Measurements from ENCODE around the gene TXNDC8. TPM values are rescaled to one million over a fixed set of nuclear protein-coding genes. Genes with fewer than 3 reads are reported as not detected.

The TXNDC8 gene
- total and polyA plus RNA-seq, 2 of the 13 experiments (the other 11 are each of a cell fraction or from before 2014, with no cell fraction given): not detected

DNA sequence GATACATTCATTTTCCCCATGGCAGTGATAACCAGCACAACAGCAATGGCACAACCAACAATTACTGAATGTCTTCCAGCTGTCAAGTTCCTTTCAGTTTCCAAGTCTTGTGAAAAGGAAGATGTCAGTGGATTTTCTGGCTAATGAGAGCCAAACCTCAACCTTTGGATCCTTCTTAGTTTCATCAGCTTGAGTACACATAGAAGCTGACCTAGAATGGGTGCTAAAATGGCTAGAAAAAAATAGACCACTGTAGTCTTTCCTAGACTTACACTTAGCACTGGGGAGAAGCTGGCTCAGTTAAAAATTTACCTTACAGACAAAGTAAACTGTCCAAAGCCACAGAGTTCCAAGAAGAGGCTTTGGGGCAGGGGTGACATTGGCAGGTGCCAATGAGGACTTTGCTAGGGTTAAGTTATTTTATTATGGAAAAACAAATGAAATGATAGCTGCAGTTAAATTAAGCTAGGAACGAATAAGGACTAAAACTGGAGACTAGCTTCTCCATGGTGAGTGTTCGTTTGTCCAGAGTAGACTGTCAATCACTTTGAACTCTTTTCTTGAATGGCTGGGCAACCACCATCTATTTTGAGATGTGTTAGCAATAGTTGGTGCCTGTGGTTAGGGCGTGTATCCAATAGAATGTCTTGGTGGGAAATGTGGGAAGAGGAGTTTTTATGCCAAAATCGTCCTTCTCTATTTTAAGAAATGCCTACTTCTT, 55.5 kb downstream of the TXNDC8 start (continued):
- TF ChIP-seq, protein P1, sequence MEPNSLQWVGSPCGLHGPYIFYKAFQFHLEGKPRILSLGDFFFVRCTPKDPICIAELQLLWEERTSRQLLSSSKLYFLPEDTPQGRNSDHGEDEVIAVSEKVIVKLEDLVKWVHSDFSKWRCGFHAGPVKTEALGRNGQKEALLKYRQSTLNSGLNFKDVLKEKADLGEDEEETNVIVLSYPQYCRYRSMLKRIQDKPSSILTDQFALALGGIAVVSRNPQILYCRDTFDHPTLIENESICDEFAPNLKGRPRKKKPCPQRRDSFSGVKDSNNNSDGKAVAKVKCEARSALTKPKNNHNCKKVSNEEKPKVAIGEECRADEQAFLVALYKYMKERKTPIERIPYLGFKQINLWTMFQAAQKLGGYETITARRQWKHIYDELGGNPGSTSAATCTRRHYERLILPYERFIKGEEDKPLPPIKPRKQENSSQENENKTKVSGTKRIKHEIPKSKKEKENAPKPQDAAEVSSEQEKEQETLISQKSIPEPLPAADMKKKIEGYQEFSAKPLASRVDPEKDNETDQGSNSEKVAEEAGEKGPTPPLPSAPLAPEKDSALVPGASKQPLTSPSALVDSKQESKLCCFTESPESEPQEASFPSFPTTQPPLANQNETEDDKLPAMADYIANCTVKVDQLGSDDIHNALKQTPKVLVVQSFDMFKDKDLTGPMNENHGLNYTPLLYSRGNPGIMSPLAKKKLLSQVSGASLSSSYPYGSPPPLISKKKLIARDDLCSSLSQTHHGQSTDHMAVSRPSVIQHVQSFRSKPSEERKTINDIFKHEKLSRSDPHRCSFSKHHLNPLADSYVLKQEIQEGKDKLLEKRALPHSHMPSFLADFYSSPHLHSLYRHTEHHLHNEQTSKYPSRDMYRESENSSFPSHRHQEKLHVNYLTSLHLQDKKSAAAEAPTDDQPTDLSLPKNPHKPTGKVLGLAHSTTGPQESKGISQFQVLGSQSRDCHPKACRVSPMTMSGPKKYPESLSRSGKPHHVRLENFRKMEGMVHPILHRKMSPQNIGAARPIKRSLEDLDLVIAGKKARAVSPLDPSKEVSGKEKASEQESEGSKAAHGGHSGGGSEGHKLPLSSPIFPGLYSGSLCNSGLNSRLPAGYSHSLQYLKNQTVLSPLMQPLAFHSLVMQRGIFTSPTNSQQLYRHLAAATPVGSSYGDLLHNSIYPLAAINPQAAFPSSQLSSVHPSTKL (CRISPR knock-in tag; IDR thresholded peaks at IDR 0.05): peak; percentile 39
- TF ChIP-seq HHEX (CRISPR knock-in tag; IDR thresholded peaks at IDR 0.05): no peak
- no peak for TF ChIP-seq TBP (CRISPR knock-in tag; IDR thresholded peaks at IDR 0.05)

DNA sequence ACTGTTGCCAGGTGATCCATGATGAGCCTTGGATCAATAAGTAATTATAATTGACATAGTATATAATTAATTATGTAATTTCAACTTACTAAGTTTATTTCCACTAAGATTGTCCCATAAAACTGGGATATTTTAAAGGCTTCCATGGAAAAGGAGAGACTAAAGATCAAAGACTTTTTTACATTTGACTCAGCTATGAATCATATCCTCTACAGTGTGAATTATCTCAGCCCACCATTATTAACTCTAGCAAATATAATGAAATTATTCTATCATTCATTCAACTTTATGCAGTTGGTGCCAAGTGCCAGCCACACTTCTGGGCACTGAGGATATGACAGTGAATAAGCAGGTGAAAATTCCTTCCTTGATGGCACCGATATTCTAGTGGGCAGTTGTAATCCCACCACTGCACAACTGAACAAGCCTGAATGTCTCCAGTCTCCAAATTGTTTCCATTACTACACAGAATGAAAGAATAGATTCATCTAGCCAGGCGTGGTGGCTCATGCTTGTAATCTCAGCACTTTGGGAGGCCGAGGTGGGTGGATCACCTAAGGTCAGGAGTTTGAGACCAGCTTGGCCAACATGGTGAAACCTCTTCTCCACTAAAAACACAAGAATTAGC, 59.5 kb downstream of the TXNDC8 start:
- 66% methylated on average over 3 of the region's 3 CpGs for WGBS (ENCODE audit: low lambda C conversion rate)
- BruUV-seq (replicated peaks): no TSS peak
- Histone ChIP-seq H3K79me2 (ENCODE audit: insufficient read depth, low read length) (no peaks in the 10 kb centered on the region), H3K4me1 (ENCODE audit: insufficient read depth, low read length) (peaks cover 41% of the 10 kb centered on the region), H3K9ac (ENCODE audit: insufficient read depth, low read depth, low read length) (no peak overlapping the region), H3K9me3 (ENCODE audit: low read length) (no peaks in the 10 kb centered on the region), H3K36me3 (replicated peaks in 1 of 2; ENCODE audit: control insufficient read depth in 1 of 2, insufficient read depth in 2 of 2, low read length in 2 of 2) (no peaks in the 10 kb centered on the region), H3K4me2 (ENCODE audit: low read depth, low read length) (no peak overlapping the region), H4K20me1 (ENCODE audit: insufficient read depth, low read length) (no peaks in the 10 kb centered on the region), H3K4me3 (replicated peaks in 1 of 3; ENCODE audit: insufficient read depth in 1 of 3, low read depth in 2 of 3, low read length in 3 of 3) (no peak overlapping the region), H2AFZ (ENCODE audit: low read length) (no peak overlapping the region), H3K27me3 (ENCODE audit: control insufficient read depth in 1 of 2, insufficient read depth in 2 of 2, low read length in 2 of 2) (peaks cover 0 to 3% of the 10 kb centered on the region in 2 experiments; a peak in 1 of 5 replicates), H3K27ac (ENCODE audit: extremely low read length, insufficient read depth, low read length) (no peak overlapping the region)
- FAIRE-seq (no peak), DNase-seq (ENCODE audit: low spot score) (no peak), ATAC-seq (no peak)
- in situ Hi-C loops (cut with HindIII; ENCODE audit: extremely low pct_ligation_motif_present, low pct_unique_long_range_greater_than_20kb): no loop called here
- intact Hi-C loops (cut with micrococcal nuclease; ENCODE audit: unreplicated experiment): no loop called here
- POLR2A ChIA-PET: interaction anchor here (2.2 kb wide), 1 partner anchor 22 kb away, joined by 6 read pairs; the partner anchor contains the start of gene TXN
- CTCF ChIA-PET (ENCODE audit: low intra/inter-chr PET ratio, low total read pairs): no interaction called here
- TF ChIP-seq CEBPG (CRISPR knock-in tag; IDR thresholded peaks at IDR 0.05) (no peak), KLF9 (CRISPR knock-in tag; IDR thresholded peaks at IDR 0.05; ENCODE audit: low read depth) (no peak), ZNF121 (CRISPR knock-in tag; IDR thresholded peaks at IDR 0.05) (no peak), MZF1 (CRISPR knock-in tag; IDR thresholded peaks at IDR 0.05; ENCODE audit: borderline replicate concordance) (no peak), ZNF839 (CRISPR knock-in tag; IDR thresholded peaks at IDR 0.05; ENCODE audit: borderline replicate concordance) (no peak), MED13 (CRISPR knock-in tag; IDR thresholded peaks at IDR 0.05) (no peak), NFYC (CRISPR knock-in tag; IDR thresholded peaks at IDR 0.05) (no peak), ZNF841 (CRISPR knock-in tag; IDR thresholded peaks at IDR 0.05; ENCODE audit: borderline replicate concordance) (no peak)
- TF ChIP-seq, protein P2, sequence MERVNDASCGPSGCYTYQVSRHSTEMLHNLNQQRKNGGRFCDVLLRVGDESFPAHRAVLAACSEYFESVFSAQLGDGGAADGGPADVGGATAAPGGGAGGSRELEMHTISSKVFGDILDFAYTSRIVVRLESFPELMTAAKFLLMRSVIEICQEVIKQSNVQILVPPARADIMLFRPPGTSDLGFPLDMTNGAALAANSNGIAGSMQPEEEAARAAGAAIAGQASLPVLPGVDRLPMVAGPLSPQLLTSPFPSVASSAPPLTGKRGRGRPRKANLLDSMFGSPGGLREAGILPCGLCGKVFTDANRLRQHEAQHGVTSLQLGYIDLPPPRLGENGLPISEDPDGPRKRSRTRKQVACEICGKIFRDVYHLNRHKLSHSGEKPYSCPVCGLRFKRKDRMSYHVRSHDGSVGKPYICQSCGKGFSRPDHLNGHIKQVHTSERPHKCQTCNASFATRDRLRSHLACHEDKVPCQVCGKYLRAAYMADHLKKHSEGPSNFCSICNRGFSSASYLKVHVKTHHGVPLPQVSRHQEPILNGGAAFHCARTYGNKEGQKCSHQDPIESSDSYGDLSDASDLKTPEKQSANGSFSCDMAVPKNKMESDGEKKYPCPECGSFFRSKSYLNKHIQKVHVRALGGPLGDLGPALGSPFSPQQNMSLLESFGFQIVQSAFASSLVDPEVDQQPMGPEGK (CRISPR knock-in tag; IDR thresholded peaks at IDR 0.05): no peak

Measured in HepG2 (cell line).